Cardiac septum (tissue), 1 donor: ENCODE results near the gene UBE2E3. TPM values are rescaled to one million over a fixed set of nuclear protein-coding genes. Genes with fewer than 3 reads are reported as not detected.

ENCODE experiments used
- DNase-seq: peaks from one replicate; pipeline ENCODE4 v3.0.0-alpha.2; 2020; ENCODE audit warnings: low spot score
- intact Hi-C: fragments of 100-400 bp; cut with DNase I; formaldehyde crosslinking; loops from one replicate; pipeline ENCODE4 v1.14.0; 2022
- total RNA-seq: library from RNA; stranded (reverse); fragmentation: NEBNext Ultra II Directional; extraction: Animal tissue kit (Norgen Biotek cat#: 25700); gene quantifications from one replicate; pipeline ENCODE4 v1.2.1, GENCODE V29; 2021
- donor health status: DM: no; HTN: no; CAD: no.

Gene UBE2E3
- total RNA-seq, 1 donor from 2014 or later: 41.0 TPM

DNA sequence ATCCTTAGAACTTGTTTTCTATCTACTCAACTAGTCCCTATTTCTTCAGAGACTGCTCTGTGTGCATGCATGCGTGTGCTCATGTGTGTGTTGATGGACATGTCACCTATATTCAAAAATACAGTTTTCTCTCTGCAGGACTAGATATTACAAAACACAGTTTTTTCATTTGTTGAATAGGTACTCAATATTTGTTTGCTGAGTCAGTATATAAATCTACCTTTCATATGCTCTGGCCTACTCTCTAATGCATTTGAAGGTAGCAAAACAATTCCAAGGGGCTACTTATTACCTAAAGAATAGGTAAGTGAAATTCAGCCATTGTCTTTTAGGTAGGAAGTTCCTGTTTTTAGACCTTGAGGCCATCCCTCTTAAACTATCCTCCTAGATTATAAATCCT is 8.6 kb upstream of the UBE2E3 start:
- no peak for DNase-seq
- intact Hi-C loops: no loop called here

DNA sequence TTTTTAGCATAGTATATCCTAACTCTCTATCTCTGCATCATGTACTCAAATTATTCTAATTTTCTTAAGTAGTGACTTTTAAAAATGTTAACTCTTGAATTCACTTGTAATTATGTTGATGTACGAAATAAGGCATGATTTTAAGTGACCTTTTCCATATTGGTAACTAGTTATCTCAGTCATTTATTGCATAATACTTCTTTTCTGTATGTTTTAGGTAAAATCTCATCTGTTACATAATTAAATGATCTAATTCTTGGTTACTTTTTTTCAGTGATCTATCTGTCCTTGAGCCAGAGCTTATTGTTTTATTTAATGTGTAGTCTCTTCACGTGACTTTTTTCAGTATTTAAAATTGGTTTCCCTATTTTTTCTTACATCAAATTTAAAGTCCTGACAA is 4.8 kb upstream of the UBE2E3 start:
- intact Hi-C loops: no loop called here
- no peak for DNase-seq

DNA sequence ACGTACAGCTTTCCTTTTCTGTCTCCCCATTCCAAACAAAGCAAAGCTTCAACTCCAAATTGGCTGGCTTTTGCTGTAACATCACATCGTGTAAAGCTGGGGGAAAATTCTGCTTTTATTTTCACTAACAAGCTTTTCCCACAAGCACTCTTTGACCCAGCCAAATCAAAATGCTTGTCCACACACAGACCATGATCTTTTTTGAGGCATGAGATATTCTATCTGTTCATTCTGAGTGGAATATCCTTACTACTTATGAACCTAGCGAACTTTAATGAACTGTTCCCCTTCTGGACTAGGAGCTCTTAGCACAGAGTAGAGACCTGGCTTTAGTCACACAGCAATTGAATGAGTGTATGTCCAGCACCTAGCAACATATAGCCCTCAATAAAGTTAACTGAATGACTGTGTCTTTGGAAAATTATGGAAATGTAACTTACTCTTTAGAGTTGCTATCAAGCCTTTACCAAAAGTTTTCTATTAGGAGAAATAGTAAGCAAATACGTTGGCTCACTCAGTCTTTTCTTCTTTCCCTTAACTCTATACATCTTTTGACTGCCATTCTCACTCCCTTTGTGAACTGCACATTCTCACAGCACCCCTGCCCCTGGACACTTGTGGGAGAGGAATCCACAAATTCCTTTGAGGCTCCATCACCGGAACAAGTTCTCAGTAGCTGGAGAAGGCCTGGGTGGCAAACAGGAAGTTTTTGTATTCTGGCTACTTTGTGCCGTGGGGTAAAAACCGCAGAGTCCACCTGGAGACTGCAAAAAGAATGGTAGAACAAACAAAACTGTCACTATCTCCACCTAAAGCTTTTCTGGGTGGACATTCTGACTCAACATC is 1.3 kb upstream of the UBE2E3 start:
- intact Hi-C loops: no loop called here
- no peak for DNase-seq

DNA sequence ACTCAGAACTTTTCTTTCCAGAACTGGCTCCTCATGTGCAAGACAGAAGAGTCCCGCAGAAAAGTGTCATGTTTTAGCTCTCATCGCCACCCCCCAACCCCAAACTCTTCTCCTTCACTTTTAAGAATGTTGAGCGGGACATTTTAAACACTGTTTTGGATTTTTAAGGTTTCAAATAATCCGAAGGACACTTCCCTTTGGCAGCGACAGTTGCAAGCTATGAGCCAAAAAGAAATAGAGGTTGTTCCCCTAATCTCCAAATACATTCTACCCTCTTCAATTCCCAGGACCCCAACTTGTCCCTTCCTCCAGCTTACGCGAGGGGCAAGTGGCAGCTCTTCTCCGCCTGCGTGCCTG is 678 bp upstream of the UBE2E3 start:
- intact Hi-C loops: loop anchor here (10.0 kb wide), 1 partner anchor 855 kb away; no protein-coding TSS in a partner anchor
- DNase-seq: no peak

DNA sequence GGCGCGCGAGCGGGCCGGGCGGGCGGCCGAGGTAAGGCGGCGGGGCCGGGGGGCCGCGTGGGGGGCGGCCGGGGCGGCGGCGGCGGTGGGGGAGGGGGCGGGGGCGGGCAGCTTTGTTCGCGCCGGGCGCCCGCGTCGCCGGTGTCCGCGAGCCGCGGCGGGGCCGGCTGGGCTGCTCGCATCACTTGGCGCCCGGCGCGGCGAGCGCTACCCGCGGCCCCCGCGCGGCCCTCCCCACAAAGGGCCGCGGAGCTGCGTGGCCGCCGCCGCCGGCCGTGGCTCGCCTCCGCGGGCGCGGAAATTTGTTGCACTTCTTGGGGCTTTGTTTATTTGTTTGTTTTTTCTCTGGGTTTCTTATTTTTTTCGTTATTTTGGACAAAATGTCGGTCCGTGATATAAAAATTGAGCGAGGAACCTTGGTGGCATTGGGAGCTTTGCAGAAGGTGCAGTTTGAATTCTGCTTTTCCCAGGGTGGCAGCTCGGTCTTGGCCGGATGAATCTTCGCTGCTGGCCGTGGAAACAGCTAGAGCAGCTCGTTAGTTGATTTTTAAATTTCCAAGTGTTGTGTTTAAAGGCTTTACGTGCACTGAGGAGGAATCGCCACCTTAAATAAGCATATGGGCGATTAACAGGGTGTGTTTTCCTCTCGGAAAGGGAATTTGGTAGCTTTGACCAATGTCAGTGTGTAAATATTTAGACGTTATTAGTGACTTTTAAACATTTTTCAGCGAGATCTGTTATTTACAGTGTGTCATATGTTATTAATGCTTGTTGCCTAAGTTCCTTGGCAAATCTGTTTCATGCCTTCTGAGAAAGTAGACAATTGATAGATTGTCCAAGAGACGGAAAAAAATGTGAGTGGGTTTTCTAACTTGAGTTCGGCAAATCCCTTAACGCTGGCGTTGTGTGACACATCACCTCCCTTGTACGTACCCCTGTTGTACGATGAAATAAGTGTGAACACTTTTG is 822 bp downstream of the UBE2E3 start:
- intact Hi-C loops: loop anchor here (10.0 kb wide), 1 partner anchor 856 kb away; no protein-coding TSS in a partner anchor

DNA sequence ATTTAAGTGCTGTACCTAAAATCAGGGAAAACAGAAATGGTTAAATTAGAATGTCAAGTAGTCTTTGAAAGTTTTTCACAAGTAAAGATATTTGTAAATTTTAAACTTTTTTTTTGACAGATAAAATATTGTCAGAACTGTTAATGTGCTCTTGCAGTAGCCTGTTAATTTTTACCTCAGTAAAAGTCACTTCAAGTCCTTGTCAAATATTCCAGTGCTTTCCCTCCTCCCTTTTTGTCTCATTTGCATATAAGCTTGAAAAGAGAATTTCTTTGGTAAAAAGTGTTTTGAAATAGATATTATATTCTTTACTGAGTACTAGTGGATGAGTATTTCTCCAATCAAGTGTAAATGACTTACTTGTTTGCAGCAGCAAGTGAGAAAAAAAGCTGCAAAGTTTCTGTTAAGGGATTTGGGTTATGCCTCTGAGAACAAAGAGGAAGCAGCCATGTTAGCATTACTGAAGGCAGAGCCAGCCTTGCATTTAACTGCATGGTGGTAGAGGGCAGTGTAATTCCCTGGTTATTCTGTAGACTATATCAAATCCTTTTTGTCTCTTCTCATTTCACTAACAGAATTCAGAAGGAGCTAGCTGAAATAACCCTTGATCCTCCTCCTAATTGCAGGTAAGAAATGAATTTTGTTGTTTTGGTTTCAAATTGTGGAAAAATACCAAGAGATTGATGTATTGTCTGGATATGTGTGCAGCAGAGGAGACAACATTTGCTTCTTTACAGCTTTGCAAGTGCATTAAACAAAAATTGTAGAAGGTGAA is 3.2 kb downstream of the UBE2E3 start:
- intact Hi-C loops: loop anchor here (10.0 kb wide), 1 partner anchor 859 kb away; no protein-coding TSS in a partner anchor
- no peak for DNase-seq

More for the DNA sequence above, 822 bp downstream of the UBE2E3 start:
- DNase-seq: no peak

DNA sequence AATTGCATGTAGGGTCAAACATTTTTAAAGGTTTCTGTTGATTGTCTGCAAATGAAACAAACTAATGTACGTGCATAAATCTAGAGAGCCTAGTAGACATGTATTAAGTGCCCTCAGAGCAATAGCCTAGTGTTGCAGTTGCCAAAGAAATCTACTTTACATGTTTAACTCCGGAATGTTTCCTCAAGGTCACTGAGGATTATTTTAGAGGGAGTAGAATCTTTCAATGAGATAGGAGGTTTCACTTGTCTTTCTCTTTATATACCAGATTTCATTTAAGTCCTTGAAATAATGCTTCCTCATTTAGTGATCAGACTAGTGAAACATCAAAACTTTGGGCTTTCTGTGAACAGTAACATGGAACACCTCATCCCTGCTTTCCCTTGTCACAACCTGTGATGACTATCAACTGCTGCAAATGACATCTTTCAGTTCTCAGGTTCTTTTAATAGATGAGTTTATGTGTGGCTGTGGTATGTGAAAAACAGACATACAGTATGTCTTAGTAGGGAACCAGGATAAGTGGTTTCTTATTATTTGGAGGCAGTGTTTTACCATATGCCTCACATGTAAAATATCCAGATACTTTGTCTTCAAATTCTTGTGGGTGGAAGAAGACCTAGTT is 5.5 kb downstream of the UBE2E3 start:
- no peak for DNase-seq
- intact Hi-C loops: loop anchor here (10.0 kb wide), 1 partner anchor 861 kb away; no protein-coding TSS in a partner anchor

DNA sequence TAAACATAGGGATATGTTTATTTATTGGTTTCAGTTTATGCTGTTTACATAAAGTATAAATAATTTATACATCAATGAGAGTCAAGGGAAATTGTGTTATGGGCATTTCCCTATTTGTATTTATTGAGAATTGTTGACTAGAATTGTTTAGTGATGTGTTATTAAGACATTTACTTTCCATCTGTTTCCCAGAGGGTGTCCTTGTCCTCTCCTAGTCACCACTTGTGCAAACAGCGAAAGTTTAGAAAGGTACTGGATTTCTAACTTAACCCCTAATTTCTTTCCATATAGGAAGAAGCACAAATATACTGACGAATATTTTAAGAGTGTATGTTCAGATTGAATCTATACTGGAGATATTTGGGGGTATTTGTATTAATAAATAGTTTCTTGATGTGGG is 6.7 kb downstream of the UBE2E3 start:
- no peak for DNase-seq
- intact Hi-C loops: loop anchor here (10.0 kb wide), 1 partner anchor 862 kb away; no protein-coding TSS in a partner anchor

DNA sequence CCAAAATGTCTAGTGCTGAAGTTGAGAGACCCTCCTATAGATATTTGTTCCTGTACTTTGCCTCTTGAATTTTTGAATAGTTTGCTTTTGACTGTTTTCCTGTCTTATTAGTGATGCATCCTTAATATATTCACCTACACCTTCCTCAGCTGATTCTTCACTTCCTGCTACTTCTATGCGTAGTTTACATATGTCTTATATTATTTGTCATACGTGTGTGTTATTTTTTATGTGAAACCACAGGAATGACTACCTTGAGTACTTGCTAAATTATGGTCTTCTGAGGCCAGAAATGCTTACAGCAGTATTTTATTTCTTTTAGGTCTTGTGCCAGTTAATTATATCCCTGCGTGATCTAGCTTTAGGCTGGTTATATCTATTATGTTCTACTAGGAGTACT is 9.9 kb downstream of the UBE2E3 start:
- DNase-seq: no peak
- intact Hi-C loops: no loop called here

DNA sequence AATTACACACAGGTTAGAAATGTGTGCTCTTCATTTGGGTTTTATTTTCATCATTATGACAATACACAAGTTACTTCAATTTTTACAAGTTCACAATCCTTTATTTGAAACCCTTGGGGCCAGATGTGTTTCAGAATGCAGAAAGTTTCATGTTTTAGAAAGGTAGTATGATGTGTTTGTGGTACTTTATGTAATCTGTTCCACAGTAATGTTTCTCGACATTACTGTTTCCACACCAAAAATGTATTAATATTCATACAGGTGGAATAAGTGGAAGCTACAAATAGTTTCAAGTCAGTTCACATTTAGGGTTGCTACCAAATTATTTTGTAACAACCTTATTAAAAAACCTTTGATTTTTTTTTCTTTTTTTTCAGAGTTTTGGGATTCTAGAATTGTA is 10.4 kb downstream of the UBE2E3 start:
- intact Hi-C loops: no loop called here
- no peak for DNase-seq

DNA sequence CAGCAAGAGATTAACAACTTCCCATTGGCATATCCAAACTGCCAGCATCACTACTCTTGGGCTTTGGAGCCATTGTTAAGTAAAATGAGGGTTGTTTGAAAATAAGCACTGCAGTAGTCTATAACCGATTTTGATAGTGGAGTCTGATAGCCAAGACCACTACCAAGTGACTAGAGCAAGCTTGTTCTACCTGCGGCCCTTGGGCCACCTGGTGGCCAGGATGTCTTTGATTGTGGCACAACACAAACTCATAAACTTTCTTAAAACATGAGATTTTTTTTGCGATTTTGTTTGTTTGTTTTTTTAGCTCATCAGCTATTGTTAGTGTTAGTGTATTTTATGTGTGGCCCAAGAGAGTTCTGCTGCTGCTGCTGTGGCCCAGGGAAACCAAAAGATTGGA is 11.0 kb downstream of the UBE2E3 start:
- no peak for DNase-seq
- intact Hi-C loops: no loop called here

DNA sequence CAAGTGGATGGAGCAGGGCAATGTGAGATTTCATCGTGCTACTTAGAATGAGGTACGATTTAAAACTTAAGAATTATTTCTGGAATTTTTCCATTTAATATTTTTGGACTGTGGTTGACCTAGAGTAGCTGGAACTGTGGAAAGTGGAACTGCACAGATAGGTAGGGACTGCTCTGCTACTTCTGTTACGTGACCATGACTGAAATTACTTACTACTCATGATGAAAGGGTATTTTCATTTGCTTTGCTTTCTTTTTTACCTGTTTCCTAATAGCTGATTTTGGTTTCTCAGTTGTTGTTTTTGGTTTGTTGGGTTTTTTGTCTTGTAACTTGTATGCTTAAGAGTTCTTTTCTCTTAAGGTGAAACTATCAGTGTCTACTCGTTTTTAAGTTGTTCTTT is 11.4 kb downstream of the UBE2E3 start:
- DNase-seq: no peak
- intact Hi-C loops: no loop called here

DNA sequence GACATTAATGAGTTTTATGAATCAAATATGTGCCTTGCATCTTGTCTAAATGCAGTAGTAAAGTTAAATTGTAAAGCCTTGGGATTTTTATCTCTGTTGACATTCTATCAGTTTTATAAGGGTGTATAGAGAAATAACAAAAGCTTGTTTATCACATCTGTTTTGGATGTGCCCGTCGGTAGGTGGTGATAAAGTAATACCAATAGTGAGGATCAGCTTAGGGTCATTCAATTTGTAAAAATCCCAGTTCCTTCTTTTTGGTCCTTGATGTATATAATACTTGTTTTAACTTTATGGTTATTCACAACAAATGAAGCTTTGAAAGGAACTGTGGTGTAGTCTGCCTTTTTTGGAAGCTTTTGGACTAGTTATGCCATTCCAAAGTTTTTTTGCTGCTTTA is 12.6 kb downstream of the UBE2E3 start:
- DNase-seq: no peak
- intact Hi-C loops: no loop called here

DNA sequence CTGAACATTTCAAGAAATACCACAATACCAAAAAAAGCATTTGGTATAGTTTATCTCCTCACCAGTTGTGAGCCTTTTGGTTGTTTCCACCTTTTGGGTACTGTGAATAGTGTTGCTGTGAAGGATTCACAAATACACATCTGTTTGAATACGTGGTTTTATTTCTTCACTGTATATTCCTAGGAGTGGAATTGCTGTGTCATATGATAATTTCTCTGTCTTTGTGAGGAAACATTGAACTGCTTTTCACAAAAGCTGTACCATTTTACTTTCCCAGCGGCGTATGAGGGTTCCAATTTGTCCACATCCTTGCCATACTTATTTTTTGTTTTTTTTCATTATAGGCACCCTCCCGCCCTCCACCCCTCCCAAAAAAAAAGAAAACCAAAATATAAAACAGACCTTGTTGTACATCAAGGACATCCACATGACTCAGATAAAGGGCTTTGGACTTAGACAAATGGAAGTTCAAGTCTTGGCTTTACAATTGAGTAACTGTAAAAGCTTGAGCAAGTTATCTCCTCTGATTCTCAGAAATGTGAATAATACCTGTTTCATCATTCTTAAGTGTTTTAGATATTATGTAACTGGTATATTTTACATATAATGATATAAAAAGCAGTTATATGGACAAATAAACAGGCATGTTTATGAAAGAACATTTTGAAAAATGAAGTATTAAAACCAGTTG is 19.0 kb downstream of the UBE2E3 start:
- DNase-seq: no peak
- intact Hi-C loops: no loop called here

DNA sequence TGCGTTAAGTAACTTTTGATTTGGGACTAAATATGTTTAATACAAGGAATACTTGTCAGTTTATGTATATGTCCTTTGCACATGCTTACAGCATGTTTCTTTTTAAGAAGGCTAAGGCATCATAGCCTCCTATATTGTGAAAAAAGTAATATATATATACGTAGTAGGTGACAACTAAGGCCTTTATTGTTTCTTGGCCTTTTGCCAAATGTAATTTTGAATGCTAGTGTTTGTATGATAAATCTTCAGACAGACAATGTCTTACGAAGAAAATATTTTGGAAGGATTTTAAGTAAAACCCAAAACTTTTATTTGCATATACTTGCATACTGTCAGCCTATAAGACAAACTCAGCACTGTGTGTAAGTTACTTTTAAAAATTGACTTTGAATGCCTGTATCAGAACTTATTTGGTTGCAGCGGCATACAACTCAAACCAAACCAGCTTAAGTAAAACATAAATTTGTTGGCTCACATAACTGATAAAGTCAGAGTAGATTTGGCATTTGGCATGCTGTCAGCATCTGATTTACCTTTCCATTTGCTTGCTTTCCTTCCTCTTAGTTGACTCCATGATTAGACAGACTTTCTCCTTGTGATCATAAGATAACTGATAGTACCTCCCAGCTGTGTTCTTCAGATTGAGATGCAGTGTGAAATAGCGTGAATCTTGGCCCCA is 24.4 kb downstream of the UBE2E3 start:
- no peak for DNase-seq
- intact Hi-C loops: no loop called here

DNA sequence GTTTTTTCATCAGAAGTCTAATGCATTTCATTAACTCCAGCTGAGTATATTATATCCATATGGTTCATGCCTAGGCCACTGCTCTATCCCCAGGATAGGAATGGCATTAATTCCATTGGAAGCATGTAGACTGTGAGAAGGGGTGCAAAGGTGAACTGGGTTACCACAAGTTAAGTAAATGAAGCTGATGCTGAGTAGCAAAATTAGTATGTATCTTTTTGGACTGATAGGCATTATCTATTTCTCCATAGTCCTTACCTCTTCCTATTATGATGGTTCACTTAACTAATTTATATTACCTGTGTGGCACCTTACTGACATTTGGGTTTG is 24.9 kb downstream of the UBE2E3 start:
- DNase-seq: no peak
- intact Hi-C loops: no loop called here

DNA sequence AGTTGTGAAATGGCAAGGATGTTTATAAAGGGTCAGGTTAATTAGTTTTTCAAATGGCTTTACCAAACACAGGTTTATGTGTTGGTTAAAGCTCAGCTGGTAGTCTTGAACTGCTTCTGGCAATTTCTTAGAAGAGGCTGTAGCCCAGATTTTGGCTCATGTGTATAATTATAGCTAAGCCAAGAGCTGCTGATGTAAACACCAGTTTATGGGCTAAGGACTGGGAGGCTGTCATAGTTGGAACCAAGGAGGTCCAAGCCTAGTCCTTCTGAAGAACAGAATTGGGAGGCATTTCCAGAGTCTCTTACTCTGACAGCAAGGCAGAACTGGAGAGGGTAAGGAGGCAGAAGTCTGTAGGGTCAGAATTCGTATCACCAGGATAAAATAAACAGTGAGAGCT is 25.4 kb downstream of the UBE2E3 start:
- intact Hi-C loops: no loop called here
- DNase-seq: no peak

DNA sequence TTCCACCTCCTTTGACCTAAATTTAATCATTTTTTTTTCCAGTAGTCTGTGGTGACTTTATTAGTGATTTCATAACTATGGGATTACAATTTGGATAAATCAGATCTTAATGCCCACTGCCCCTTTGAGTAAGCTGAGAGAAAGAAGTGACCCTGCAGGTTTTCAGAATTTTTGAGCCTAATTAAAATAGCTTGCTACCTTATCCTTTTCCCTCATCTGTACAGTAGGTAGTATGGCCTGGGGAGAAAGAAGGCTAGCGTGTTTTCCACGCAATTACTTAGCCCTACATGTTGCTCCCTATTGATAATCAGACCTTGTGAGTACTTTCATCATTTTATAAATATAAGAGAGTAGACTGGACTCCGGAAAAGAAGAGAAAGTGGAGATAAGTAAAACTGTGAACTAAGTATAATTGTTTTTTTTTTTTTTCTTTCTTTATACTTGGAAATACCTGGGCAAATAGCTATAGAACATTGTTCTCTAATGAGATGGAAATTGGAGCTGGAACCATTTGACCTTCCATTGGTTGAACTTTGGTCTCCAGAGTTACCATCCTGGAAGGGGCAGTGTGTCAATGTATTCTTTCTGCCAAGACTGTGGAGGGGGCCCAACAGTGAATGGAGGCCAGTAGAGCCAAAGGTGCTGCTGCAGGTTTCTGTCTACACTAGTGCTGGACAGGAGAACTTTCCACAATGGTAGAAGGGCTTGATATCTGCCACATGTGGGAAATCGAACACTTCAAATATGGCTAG is 26.9 kb downstream of the UBE2E3 start:
- intact Hi-C loops: no loop called here
- no peak for DNase-seq
